BLaER1 (cell line): ENCODE measurements around the gene WDR91.

Source experiments
- H3K27ac ChIP-seq: shearing (Covaris generic); formaldehyde crosslinking; 2 replicates; pipeline ENCODE4 v1.8.1; 2022
- H3K27me3 ChIP-seq: shearing (Covaris generic); formaldehyde crosslinking; 2 replicates; pipeline ENCODE4 v1.8.1; 2022
- H3K36me3 ChIP-seq: shearing (Covaris generic); formaldehyde crosslinking; 2 replicates; pipeline ENCODE4 v1.8.1; 2022
- H3K4me1 ChIP-seq: shearing (Covaris generic); formaldehyde crosslinking; 2 replicates; pipeline ENCODE4 v1.8.1; 2022
- H3K4me2 ChIP-seq: shearing (Covaris generic); formaldehyde crosslinking; 2 replicates; pipeline ENCODE4 v1.8.1; 2022
- H3K4me3 ChIP-seq: shearing (Covaris generic); formaldehyde crosslinking; 2 replicates; pipeline ENCODE4 v1.8.1; 2022
- H3K9ac ChIP-seq: shearing (Covaris generic); formaldehyde crosslinking; 2 replicates; pipeline ENCODE4 v1.8.1; 2022
- H3K9me3 ChIP-seq: shearing (Covaris generic); formaldehyde crosslinking; 2 replicates; pipeline ENCODE4 v1.8.1; 2022
- H4K20me1 ChIP-seq: shearing (Covaris generic); formaldehyde crosslinking; 2 replicates; pipeline ENCODE4 v1.8.1; 2022
- Cebpa-rat ChIP-seq: shearing (Covaris generic); IDR thresholded peaks from 2 replicates; pipeline ENCODE4 v1.8.1; 2022

WDR91 gene

DNA sequence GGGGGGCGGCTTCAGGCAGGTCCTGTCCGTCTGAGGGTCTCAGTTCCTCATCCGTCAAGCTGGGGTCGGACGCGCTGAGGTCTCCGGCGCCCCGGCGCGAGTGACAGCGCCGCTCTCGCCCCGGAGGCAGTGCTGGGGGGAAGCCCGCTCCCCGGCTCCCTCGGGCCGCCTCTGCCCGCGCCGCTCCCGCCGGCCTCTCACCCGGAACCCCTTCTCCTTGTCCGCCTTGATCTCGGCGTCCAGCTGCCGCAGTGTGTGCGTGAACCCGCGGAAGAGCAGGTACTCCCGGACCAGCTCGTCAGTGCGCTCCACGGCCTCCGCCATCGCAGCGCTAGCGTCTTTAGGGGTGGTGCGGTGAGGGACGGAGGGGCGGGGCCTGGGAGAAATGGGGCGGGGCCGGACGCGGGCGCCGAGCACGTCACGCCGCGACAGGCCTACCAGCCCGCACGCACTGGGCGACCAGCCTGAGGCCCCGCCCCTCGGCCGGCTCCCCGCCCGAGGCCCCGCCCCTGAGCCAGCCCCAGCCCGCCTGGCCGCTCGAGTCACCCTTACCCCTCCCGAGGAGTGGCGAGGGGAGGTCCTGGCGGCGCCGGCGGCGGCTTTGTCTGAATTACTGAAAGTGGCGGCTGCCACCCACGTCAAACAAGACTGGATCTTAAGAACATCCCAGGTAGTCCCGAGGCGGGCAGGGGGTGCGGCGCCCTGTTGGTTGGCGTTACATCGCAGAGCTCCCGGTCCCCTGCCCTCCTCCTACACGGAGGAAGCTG lies at the start of gene WDR91:
TSS of gene WDR91 (minus strand) at position 348 of the 767 bp plus-strand sequence. CDS start at position 324, 24 bp downstream.
- Histone ChIP-seq H3K9me3 (no peaks in the 10 kb centered on the region), H3K27ac (peak within 1 kb of the TSS; percentile 87), H3K27me3 (no peaks in the 10 kb centered on the region), H4K20me1 (no peaks in the 10 kb centered on the region), H3K4me3 (peak within 1 kb of the TSS; percentile 83), H3K4me2 (peak within 1 kb of the TSS; percentile 80), H3K4me1 (peaks cover 43% of the 10 kb centered on the region), H3K9ac (peak within 1 kb of the TSS; percentile 88), H3K36me3 (no peaks in the 10 kb centered on the region)
- no peak for TF ChIP-seq Cebpa-rat

DNA sequence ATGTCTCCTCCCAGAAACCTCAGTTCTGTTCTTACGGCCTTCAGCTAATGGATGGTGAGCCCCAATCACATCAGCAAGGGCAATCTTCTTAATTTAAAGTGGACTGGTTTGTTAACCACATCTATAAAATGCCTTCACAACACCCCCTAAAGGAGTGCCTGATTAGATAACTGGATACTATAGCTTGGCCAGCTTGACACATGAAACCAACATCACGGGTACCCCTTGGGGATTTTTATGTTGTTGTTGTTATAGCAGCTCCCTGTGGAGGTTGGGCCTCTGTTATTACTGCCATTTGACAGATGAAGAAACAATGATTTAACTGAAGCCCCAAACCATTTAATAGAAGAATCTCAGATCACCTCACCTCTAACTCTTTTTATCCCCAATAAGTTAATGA lies 49.1 kb upstream of the WDR91 start:
- Histone ChIP-seq H3K36me3 (no peaks in the 10 kb centered on the region), H3K27me3 (no peaks in the 10 kb centered on the region), H4K20me1 (no peaks in the 10 kb centered on the region), H3K9ac (no peak overlapping the region), H3K4me3 (no peak overlapping the region), H3K4me1 (peaks cover 14% of the 10 kb centered on the region; the same call in 1 of the 2 replicates), H3K9me3 (peaks cover 19% of the 10 kb centered on the region), H3K27ac (no peak overlapping the region), H3K4me2 (no peak overlapping the region)
- no peak for TF ChIP-seq Cebpa-rat

DNA sequence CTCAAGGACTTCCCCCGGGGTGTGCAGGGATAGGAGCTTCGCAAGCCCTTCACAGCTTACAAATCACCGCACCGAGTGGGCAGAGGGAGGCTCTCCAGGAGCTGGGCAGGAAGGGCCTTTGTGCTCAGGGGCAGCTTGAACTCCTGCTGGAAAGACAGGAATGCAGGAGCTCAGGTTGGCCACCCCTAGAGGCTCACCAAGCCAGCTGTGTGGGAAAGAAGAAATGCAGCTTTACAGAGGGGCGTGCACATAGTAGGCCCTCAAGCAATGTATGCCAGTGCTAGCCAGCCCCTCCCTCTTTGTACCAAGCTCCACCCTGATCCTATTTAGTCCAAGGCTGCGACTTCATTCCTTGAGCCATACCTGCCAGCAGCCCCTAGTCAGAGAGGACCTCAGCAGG lies 48.4 kb upstream of the WDR91 start:
- H4K20me1 ChIP-seq: no peaks in the 10 kb centered on the region
- no peak overlapping the region for H3K4me2 ChIP-seq
- H3K4me3 ChIP-seq: no peak overlapping the region
- no peaks in the 10 kb centered on the region for H3K36me3 ChIP-seq
- no peak overlapping the region for H3K27ac ChIP-seq
- peaks cover 19% of the 10 kb centered on the region for H3K9me3 ChIP-seq
- peaks cover 19% of the 10 kb centered on the region for H3K4me1 ChIP-seq
- no peak overlapping the region for H3K9ac ChIP-seq
- no peak for TF ChIP-seq Cebpa-rat
- no peaks in the 10 kb centered on the region for H3K27me3 ChIP-seq

DNA sequence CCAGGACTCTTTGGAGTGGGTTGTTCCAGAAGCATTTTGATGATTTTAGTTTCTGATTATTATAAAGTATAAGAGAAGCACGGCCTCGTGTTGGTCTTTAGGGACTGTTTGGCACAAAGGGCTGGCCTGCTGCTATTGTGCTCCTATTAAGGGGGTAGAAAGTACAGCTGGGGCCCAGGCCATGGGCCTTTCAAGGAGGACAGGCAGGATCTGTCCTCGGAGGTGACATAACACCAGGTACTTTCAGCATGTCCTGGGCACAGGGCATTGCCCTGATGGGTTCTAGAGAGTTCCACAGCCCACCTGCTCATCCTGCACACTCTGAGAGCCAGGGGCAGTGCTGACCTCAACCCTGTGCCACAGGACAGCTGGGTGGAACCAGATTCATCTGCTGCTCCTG lies 47.3 kb upstream of the WDR91 start:
- H3K4me3 ChIP-seq: no peak overlapping the region
- peaks cover 30% of the 10 kb centered on the region for H3K4me1 ChIP-seq
- H3K4me2 ChIP-seq: no peak overlapping the region
- H4K20me1 ChIP-seq: no peaks in the 10 kb centered on the region
- TF ChIP-seq Cebpa-rat: no peak
- no peaks in the 10 kb centered on the region for H3K27me3 ChIP-seq
- H3K9me3 ChIP-seq: peaks cover 8% of the 10 kb centered on the region
- H3K36me3 ChIP-seq: no peaks in the 10 kb centered on the region
- H3K27ac ChIP-seq: no peak overlapping the region
- H3K9ac ChIP-seq: no peak overlapping the region

DNA sequence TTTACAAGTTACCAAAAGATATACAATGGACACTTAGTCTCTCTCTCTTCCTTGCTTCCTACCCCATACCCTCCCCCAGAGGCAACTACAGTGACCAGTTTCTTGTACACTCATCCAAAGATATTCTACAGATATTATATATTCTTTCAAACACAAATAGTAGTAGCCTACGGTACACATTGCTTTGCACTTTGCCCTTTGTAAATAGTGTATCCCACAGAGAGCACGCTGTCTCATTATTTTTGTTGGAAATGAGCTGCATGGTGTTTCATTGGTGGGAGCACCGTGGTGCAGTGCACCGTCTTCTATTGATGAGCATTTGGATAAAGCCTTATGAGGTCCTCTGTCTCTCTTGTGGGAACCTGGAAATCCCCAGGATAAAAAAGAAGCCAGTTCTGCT lies 46.5 kb upstream of the WDR91 start:
- peaks cover 28% of the 10 kb centered on the region for H3K4me1 ChIP-seq
- no peak overlapping the region for H3K27ac ChIP-seq
- H3K4me3 ChIP-seq: no peak overlapping the region
- H3K9me3 ChIP-seq: peaks cover under 1% of the 10 kb centered on the region
- H4K20me1 ChIP-seq: no peaks in the 10 kb centered on the region
- no peak overlapping the region for H3K9ac ChIP-seq
- no peaks in the 10 kb centered on the region for H3K36me3 ChIP-seq
- TF ChIP-seq Cebpa-rat: no peak
- H3K4me2 ChIP-seq: no peak overlapping the region
- no peaks in the 10 kb centered on the region for H3K27me3 ChIP-seq

DNA sequence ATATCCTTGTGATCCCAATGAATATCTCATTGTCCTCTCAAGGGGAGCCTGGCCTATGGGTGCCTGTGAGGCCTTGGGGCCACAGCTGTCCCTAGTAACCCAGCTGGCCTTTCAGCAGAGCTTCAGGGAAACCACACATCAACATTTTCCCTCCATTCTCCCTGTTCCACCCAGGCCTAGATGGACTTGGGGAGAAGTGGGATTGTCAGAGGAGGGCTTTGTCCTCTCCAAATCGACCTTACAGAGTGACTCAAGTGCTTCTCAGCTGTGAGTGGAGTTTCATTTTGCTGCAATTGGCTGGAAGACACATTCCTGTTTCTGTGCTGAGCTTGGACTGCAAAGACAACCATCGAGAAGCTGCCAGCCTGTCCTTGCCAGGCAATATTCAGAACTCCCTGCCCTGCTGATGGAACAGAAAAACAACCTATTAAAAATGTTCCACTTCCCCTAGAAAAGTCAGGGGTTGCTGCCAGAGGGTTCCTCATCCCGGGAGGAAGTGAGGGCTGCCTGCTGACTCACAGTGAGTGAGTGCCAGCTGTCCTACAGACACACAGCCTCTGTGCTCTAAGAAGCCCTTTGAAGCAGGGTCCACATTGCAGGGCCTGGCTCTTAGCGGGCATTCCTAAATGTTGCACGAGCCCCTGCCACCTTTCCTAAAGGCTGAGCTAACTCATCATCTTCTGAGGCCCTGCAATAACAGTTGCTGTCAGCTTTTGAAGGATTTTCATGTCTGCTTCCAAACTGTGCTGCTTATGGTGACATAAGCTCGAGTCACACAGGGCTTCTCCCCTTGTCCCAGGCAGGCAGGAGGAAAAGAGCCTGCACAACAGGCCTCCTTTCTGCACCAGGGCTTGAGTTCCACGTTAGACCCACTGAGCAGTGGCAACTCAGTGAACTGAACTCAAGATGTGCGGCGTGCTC lies 42.8 kb upstream of the WDR91 start:
- Histone ChIP-seq H4K20me1 (no peaks in the 10 kb centered on the region), H3K4me2 (peak overlapping the region; percentile 41), H3K4me1 (peaks cover 17% of the 10 kb centered on the region), H3K4me3 (no peak overlapping the region), H3K9me3 (no peaks in the 10 kb centered on the region), H3K27ac (0 out of 2 replicates have a peak overlapping the region, but pooled peaks have one; percentile 0), H3K27me3 (no peaks in the 10 kb centered on the region), H3K9ac (no peak overlapping the region), H3K36me3 (no peaks in the 10 kb centered on the region)
- no peak for TF ChIP-seq Cebpa-rat

DNA sequence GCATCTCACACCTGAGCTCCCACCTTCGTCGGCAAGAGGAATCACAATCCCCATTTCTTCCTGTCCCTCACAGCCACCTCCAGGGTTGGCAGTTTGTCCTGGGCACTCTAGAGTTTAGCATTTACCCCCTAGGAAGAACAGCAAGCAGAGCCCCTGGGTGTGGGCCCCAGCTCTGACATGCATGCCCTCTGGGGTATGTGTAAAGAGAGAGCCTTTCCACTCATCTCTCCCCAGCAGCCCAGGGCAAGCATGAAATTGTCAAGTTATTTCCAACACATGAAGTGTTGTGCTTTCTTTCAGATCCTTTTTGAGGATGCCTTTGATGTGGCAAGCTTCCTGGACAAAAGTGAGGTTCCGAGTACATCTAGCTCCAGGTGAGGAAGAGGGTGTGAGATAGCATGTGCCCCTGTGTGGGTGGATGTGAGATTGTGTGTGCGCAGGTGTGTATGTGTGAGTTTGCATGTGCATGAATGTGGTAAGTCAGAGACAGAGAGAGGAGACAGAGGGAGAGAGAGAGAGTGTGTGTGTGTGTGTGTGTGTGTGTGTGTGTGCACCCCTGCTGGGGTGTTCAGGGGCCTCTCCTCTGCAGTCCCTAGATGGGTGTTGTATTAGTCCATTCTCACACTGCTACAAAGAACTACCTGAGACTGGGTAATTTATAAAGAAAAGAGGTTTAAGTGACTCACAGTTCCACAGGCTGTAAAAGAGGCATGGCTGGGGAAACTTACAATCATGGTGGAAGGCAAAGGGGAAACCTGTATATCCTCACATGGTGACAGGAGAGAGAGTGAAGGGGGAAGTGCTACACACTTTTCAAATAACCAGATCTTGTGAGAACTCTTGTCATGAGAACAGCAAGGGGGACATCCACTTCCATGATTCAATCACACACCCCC lies 40.4 kb upstream of the WDR91 start:
- H3K36me3 ChIP-seq: no peaks in the 10 kb centered on the region
- H3K4me1 ChIP-seq: peaks cover 17% of the 10 kb centered on the region
- H3K9ac ChIP-seq: no peak overlapping the region
- no peak for TF ChIP-seq Cebpa-rat
- H4K20me1 ChIP-seq: no peaks in the 10 kb centered on the region
- no peaks in the 10 kb centered on the region for H3K27me3 ChIP-seq
- peaks cover 8% of the 10 kb centered on the region for H3K9me3 ChIP-seq
- H3K27ac ChIP-seq: no peak overlapping the region
- no peak overlapping the region for H3K4me2 ChIP-seq
- no peak overlapping the region for H3K4me3 ChIP-seq

DNA sequence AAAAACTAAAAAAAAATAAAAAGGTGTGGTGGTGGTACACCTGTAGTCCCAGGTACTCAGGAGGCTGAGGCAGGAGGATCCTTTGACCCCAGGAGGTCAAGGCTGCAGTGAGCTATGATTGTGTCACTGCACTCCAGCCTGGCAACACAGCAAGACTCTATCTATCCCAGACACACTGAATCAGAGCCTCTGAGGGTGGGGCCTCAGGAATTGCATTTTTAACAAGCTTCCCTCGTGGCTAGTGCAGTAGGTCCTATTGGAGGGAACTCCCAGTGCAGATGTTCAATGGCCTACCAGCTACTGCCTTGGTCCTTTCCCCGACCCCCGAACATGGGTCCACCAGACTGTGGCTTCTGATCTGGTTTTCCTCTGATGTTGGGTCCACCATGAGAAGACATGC lies 37.2 kb upstream of the WDR91 start:
- H4K20me1 ChIP-seq: no peaks in the 10 kb centered on the region
- TF ChIP-seq Cebpa-rat: no peak
- H3K4me2 ChIP-seq: no peak overlapping the region

DNA sequence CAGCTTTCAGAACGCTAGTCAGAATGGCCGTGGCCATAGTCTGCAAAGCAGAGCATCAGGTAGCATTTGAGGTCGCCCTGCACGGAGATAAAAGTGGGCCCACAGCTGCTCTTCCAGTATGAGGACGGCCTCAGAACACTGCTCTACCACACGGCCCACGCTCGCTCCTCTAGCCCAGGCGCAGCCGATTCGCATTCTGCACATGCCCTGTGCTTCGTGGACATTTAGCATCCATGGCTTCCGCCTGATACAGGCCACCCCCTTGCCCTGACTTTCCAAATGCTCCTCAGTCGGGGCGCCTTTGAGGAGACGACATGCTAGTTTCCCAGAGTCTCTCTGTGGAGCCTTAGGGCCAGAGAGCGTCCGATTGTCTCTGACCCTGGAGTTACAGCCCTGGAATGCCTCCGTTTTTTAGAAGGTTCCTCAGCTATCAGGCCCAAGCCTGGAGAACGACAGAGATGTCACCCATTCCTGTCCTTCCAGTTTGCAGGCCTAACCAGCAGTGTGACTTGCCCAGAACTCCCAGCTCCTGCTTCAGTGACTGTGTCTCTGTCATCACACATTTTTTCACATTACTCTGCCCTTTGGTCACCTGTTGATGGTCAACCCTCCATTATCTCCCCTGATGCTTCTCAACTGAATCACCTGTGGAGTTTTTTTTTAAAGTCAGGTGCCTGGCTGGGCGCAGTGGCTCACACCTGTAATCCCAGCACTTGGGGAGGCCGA lies 36.6 kb upstream of the WDR91 start:
- H3K36me3 ChIP-seq: no peaks in the 10 kb centered on the region
- H3K4me3 ChIP-seq: no peak overlapping the region
- H3K4me2 ChIP-seq: no peak overlapping the region
- H3K9me3 ChIP-seq: peaks cover 19% of the 10 kb centered on the region
- H3K9ac ChIP-seq: no peak overlapping the region
- no peaks in the 10 kb centered on the region for H3K27me3 ChIP-seq
- H4K20me1 ChIP-seq: no peaks in the 10 kb centered on the region
- H3K27ac ChIP-seq: no peak overlapping the region
- no peak for TF ChIP-seq Cebpa-rat
- H3K4me1 ChIP-seq: no peaks in the 10 kb centered on the region

More for the DNA sequence above, 37.2 kb upstream of the WDR91 start:
- H3K4me1 ChIP-seq: no peaks in the 10 kb centered on the region
- H3K27me3 ChIP-seq: no peaks in the 10 kb centered on the region
- no peaks in the 10 kb centered on the region for H3K36me3 ChIP-seq
- no peak overlapping the region for H3K9ac ChIP-seq
- no peak overlapping the region for H3K27ac ChIP-seq
- no peak overlapping the region for H3K4me3 ChIP-seq
- H3K9me3 ChIP-seq: peaks cover 19% of the 10 kb centered on the region
